Measurements from ENCODE around the gene SPG11. TPM values are rescaled to one million over a fixed set of nuclear protein-coding genes. Genes with fewer than 3 reads are reported as not detected.
A peak's percentile ranks its signal among the peaks of the same experiment; 100 is the strongest.

The SPG11 gene
- total and polyA plus RNA-seq, 9 of the 15 experiments (the other 6 are each of a cell fraction or from before 2014, with no cell fraction given): 23.3 to 71.2 (median 45.6) TPM

DNA sequence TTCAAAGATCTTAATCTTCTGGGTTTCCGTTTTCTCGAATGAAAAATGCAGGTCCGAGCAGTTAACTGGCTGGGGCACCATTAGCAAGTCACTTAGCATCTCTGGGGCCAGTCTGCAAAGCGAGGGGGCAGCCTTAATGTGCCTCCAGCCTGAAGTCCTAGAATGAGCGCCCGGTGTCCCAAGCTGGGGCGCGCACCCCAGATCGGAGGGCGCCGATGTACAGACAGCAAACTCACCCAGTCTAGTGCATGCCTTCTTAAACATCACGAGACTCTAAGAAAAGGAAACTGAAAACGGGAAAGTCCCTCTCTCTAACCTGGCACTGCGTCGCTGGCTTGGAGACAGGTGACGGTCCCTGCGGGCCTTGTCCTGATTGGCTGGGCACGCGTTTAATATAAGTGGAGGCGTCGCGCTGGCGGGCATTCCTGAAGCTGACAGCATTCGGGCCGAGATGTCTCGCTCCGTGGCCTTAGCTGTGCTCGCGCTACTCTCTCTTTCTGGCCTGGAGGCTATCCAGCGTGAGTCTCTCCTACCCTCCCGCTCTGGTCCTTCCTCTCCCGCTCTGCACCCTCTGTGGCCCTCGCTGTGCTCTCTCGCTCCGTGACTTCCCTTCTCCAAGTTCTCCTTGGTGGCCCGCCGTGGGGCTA, 47.8 kb upstream of the SPG11 start, which contains the start of the genes B2M and PATL2 (continued):
- TF ChIP-seq, protein P1, sequence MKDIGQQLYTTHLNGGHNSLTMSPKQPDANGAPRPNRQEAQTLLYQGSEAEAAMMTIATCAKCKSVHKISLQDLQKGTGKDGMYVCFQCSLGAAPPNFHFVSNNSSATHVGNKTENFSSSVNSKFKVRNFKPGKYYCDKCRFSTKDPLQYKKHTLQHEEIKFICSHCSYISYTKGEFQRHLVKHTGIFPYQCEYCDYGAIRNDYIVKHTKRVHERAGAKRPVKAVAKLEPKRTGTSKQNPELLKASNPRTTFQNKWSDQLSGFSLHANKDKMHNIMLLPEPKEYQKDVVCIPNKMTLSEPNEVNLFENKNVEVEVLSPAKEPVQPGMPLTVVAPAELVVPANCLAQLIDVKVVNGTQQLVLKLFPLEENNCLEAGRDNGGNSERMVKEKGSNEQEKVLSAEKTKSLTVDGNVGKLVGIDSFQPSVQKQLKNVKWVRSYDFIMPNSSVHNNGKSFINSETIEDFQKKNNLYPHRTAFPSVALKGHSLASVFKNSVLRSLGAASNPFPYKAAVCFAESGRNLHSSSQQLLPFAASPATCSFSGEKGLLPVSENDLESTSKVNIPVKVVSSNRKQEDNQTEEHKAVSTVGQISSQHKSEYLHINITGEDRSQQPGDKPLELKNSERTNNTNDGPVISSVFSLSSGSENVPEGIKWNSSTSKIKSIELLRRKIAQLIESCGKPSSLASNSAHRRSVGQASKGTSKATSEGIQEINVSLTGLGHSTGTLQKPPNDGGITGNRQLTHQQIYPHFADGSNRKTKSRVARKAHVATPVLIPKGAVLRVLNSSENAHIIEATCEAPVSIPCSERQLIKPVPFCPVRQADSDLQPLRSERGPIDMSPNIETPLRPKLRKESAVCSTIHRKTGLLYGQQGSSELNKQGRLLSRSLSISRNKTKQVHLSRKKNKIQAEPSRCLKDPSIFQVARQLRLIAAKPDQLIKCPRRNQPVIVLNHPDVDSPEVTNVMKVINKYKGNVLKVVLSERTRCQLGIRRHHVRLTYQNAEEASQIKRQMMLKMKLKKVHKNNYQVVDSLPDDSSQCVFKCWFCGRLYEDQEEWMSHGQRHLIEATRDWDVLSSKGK (CRISPR knock-in tag; IDR thresholded peaks at IDR 0.05): no peak
- TF ChIP-seq SMARCC2 (IDR thresholded peaks at IDR 0.05; ENCODE audit: low read depth): no peak
- TF ChIP-seq POLR2A (conservative IDR thresholded peaks at IDR 0.05): peak; percentile 99
- no peak for TF ChIP-seq ETS2 (tag; IDR thresholded peaks at IDR 0.05; ENCODE audit: borderline replicate concordance, poor library complexity, severe bottlenecking)
- TF ChIP-seq POLR2AphosphoS2 (IDR thresholded peaks at IDR 0.05; ENCODE audit: low read length): peak; percentile 93
- no peak for TF ChIP-seq HNRNPH1 (optimal IDR thresholded peaks at IDR 0.05; ENCODE audit: low read depth, low read length)
- TF ChIP-seq BRD4 (IDR thresholded peaks at IDR 0.05): no peak
- TF ChIP-seq, protein P2, sequence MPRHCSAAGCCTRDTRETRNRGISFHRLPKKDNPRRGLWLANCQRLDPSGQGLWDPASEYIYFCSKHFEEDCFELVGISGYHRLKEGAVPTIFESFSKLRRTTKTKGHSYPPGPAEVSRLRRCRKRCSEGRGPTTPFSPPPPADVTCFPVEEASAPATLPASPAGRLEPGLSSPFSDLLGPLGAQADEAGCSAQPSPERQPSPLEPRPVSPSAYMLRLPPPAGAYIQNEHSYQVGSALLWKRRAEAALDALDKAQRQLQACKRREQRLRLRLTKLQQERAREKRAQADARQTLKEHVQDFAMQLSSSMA (CRISPR knock-in tag; IDR thresholded peaks at IDR 0.05): no peak
- TF ChIP-seq PYGO2 (tag; IDR thresholded peaks at IDR 0.05): no peak
- TF ChIP-seq, protein P3, sequence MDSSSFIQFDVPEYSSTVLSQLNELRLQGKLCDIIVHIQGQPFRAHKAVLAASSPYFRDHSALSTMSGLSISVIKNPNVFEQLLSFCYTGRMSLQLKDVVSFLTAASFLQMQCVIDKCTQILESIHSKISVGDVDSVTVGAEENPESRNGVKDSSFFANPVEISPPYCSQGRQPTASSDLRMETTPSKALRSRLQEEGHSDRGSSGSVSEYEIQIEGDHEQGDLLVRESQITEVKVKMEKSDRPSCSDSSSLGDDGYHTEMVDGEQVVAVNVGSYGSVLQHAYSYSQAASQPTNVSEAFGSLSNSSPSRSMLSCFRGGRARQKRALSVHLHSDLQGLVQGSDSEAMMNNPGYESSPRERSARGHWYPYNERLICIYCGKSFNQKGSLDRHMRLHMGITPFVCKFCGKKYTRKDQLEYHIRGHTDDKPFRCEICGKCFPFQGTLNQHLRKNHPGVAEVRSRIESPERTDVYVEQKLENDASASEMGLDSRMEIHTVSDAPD (CRISPR knock-in tag; IDR thresholded peaks at IDR 0.05): no peak
- TF ChIP-seq, protein P4, sequence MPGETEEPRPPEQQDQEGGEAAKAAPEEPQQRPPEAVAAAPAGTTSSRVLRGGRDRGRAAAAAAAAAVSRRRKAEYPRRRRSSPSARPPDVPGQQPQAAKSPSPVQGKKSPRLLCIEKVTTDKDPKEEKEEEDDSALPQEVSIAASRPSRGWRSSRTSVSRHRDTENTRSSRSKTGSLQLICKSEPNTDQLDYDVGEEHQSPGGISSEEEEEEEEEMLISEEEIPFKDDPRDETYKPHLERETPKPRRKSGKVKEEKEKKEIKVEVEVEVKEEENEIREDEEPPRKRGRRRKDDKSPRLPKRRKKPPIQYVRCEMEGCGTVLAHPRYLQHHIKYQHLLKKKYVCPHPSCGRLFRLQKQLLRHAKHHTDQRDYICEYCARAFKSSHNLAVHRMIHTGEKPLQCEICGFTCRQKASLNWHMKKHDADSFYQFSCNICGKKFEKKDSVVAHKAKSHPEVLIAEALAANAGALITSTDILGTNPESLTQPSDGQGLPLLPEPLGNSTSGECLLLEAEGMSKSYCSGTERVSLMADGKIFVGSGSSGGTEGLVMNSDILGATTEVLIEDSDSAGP (CRISPR knock-in tag; IDR thresholded peaks at IDR 0.05): no peak
- TF ChIP-seq SMAD4 (CRISPR knock-in tag; conservative IDR thresholded peaks at IDR 0.05): peak; percentile 48
- no peak for TF ChIP-seq ZSCAN29 (IDR thresholded peaks at IDR 0.05)
- no peak for TF ChIP-seq ZNF79 (CRISPR knock-in tag; IDR thresholded peaks at IDR 0.05; ENCODE audit: low read depth)
- TF ChIP-seq NR2C1 (IDR thresholded peaks at IDR 0.05): no peak
- no peak for TF ChIP-seq NR2C1 (tag; IDR thresholded peaks at IDR 0.05)
- TF ChIP-seq, protein P5, sequence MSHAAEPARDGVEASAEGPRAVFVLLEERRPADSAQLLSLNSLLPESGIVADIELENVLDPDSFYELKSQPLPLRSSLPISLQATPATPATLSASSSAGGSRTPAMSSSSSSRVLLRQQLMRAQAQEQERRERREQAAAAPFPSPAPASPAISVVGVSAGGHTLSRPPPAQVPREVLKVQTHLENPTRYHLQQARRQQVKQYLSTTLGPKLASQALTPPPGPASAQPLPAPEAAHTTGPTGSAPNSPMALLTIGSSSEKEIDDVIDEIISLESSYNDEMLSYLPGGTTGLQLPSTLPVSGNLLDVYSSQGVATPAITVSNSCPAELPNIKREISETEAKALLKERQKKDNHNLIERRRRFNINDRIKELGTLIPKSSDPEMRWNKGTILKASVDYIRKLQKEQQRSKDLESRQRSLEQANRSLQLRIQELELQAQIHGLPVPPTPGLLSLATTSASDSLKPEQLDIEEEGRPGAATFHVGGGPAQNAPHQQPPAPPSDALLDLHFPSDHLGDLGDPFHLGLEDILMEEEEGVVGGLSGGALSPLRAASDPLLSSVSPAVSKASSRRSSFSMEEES (CRISPR knock-in tag; IDR thresholded peaks at IDR 0.05): peak; percentile 63
- no peak for TF ChIP-seq GATAD2A (IDR thresholded peaks at IDR 0.05)
- TF ChIP-seq, protein P6, sequence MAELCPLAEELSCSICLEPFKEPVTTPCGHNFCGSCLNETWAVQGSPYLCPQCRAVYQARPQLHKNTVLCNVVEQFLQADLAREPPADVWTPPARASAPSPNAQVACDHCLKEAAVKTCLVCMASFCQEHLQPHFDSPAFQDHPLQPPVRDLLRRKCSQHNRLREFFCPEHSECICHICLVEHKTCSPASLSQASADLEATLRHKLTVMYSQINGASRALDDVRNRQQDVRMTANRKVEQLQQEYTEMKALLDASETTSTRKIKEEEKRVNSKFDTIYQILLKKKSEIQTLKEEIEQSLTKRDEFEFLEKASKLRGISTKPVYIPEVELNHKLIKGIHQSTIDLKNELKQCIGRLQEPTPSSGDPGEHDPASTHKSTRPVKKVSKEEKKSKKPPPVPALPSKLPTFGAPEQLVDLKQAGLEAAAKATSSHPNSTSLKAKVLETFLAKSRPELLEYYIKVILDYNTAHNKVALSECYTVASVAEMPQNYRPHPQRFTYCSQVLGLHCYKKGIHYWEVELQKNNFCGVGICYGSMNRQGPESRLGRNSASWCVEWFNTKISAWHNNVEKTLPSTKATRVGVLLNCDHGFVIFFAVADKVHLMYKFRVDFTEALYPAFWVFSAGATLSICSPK (IDR thresholded peaks at IDR 0.05; ENCODE audit: borderline replicate concordance): no peak

Measured in K562 (cell line).